Body of pancreas (tissue), 4 donors: ENCODE data around the gene TXNRD2. TPM values are rescaled to one million over a fixed set of nuclear protein-coding genes. Genes with fewer than 3 reads are reported as not detected.

Source experiments
- ATAC-seq: fragments of 150-250 bp; one replicate; pipeline ENCODE4 v1.9.1; 2016
- DNase-seq, 4 donors: peaks; one replicate each; pipeline ENCODE4 v3.0.0-alpha.2; 2019
- H3K27ac ChIP-seq, 4 donors: fragments of 200-600 bp; sonication (generic); 1 replicate in 3 of 4; 2 replicates in 1 of 4; pipeline versions ENCODE4 v1.5.1 to v1.6.1; 2016 to 2019; ENCODE audit warnings: mild to moderate bottlenecking in 1 of 4, mixed read lengths in 1 of 4, moderate library complexity in 1 of 4
- H3K27me3 ChIP-seq, 2 donors: fragments of 200-600 bp; sonication (generic); one replicate each; pipeline ENCODE4 v1.6.0; 2016; ENCODE audit warnings: mild to moderate bottlenecking in 1 of 2
- H3K36me3 ChIP-seq, 2 donors: fragments of 200-600 bp; sonication (generic); replicated peaks in 1 of 2; 2 replicates each; pipeline ENCODE4 v1.5.1; 2016; ENCODE audit warnings: low read depth in 2 of 2; ENCODE audit not compliant: insufficient read depth in 1 of 2
- H3K4me1 ChIP-seq: fragments of 200-600 bp; sonication (generic); one replicate; pipeline ENCODE4 v1.6.0; 2016
- H3K4me3 ChIP-seq, 2 donors: fragments of 200-600 bp; sonication (generic); 1 replicate in 1 of 2; 2 replicates in 1 of 2; pipeline ENCODE4 v1.5.1; 2016 to 2019
- H3K9me3 ChIP-seq, 3 donors: fragments of 200-600 bp; sonication (generic); 1 replicate in 2 of 3; 2 replicates in 1 of 3; pipeline ENCODE4 v1.5.1; 2016
- POLR2A ChIP-seq, 3 donors: fragments of 450-650 bp; IDR thresholded peaks; one replicate each; pipeline ENCODE4 v1.6.1; 2016; ENCODE audit warnings: antibody characterized with exemption in 3 of 3, mild to moderate bottlenecking in 2 of 3
- WGBS, 2 donors: methylation state at CpG; one replicate each; pipeline ENCODE4 v1.1.5; 2017; 5-methylcytosine and 5-hydroxymethylcytosine counted together
- intact Hi-C: fragments of 100-400 bp; cut with DNase I; formaldehyde crosslinking; loops from one replicate; pipeline ENCODE4 v1.15.1; 2023
- total RNA-seq, 2 donors: library from RNA; depleted of rRNA; stranded (reverse); fragments of >200 nt; gene quantifications; one replicate each; pipeline ENCODE4 v1.1.0, GENCODE V29; 2016
- TF ChIP-seq, protein P1 (sequence below), 7 experiments: fragments of 450-650 bp in 4 of 7; fragments of 200-600 bp in 3 of 7; sonication (generic) in 3 of 7; IDR thresholded peaks; one replicate each; pipeline ENCODE4 v1.5.1; 2016 to 2019; ENCODE audit warnings: antibody characterized with exemption in 7 of 7

TXNRD2 gene
- total RNA-seq, 2 donors from 2014 or later, result 22.1 to 23.6 TPM

DNA sequence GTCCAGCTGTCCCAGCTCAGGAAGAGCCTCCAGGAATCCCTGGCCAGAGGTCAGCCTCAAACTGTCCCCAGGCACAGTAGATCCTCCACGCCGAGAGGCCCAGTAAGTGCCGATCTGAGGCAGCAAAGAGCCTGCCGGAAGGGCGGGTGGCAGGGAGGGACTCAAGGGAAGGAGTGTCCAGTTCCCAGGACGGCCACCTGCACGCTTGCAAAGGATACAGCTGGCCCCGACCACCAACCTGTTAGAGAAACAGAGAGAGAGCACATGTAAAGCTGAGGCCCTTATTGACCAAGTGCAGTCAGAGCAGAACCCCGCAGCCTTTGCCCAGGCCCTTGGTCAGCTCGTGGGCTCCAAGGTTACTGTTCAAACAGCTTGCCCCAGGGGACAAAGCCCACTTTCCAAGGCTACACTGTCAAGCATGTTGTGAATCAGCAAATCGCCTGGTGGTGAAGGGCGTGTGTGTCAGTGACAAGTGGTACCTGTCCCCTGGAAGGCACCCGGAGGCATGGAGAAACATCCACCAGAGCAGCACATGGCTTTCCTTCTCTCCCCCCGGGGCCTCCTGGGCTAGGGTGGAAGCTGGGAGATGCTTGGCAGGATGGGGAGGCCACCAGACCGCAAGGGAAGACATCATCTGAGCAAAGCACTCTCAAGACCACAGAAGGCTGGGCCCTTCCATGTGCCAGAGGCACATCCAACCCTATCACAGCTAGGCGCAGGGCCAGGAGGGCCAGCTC is 42.6 kb downstream of the TXNRD2 start:
- no peaks in the 10 kb centered on the region for H3K4me1 ChIP-seq
- H3K4me3 ChIP-seq, result no peak overlapping the region
- TF ChIP-seq POLR2A (IDR thresholded peaks at IDR 0.05), result no peak
- TF ChIP-seq, protein P1, sequence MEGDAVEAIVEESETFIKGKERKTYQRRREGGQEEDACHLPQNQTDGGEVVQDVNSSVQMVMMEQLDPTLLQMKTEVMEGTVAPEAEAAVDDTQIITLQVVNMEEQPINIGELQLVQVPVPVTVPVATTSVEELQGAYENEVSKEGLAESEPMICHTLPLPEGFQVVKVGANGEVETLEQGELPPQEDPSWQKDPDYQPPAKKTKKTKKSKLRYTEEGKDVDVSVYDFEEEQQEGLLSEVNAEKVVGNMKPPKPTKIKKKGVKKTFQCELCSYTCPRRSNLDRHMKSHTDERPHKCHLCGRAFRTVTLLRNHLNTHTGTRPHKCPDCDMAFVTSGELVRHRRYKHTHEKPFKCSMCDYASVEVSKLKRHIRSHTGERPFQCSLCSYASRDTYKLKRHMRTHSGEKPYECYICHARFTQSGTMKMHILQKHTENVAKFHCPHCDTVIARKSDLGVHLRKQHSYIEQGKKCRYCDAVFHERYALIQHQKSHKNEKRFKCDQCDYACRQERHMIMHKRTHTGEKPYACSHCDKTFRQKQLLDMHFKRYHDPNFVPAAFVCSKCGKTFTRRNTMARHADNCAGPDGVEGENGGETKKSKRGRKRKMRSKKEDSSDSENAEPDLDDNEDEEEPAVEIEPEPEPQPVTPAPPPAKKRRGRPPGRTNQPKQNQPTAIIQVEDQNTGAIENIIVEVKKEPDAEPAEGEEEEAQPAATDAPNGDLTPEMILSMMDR (IDR thresholded peaks at IDR 0.05), result no peak
- H3K27me3 ChIP-seq, result no peaks in the 10 kb centered on the region
- DNase-seq, result no peak
- peaks cover 0 to 1% of the 10 kb centered on the region in 2 donors for H3K36me3 ChIP-seq
- intact Hi-C loops, result no loop called here
- ATAC-seq, result no peak
- no peaks in the 10 kb centered on the region for H3K9me3 ChIP-seq
- no peak overlapping the region for H3K27ac ChIP-seq
- WGBS, 2 donors, result 88 to 94% methylated on average over 14 to 16 of the region's 16 CpGs

DNA sequence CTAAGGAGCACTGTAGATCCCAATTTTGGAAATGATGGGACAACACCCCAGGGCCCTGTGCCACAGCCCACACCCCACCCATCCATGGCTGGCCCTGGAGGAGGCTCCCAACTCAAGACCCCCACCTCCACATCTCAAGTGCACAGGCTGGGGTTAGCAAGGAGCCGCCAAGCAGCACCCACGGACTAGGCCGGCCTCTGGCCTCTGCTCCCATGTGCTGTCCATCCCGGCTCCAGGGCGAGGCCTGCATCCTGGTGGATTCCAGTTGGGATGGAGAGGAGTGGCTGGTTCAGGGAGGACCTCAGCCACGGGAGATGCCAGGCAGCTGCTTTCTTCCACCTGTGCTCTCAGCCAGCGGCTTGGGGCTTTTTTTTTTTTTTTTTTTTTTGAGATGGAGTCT is 43.5 kb downstream of the TXNRD2 start:
- DNase-seq (no peak), ATAC-seq (no peak)
- 89 to 94% methylated on average over 2 to 7 of the region's 7 CpGs for WGBS, 2 donors
- TF ChIP-seq POLR2A (IDR thresholded peaks at IDR 0.05), result no peak
- Histone ChIP-seq H3K27ac (no peak overlapping the region), H3K4me1 (no peaks in the 10 kb centered on the region), H3K36me3 (peaks cover 0 to 1% of the 10 kb centered on the region in 2 donors), H3K4me3 (no peak overlapping the region), H3K27me3 (no peaks in the 10 kb centered on the region), H3K9me3 (no peaks in the 10 kb centered on the region)
- intact Hi-C loops, result no loop called here

DNA sequence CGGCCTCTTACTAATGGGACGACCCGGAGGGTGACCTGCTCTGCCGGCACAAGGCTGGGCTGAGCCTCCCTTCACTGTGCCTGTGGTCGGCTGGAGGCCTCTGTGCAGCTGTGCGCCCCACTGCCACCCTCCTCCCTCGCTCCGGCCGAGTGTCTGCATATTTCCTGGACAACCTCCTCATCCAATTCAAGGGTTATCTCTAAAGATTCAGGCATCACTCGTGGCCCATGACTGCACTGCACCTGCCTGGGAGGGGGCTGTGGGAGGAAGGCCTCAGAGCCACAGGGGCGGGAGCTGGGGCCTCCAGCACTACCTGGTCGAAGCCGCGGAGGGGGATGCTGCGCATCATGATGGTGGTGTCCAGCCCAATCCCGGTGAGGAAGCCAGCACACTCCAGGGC is 43.9 kb downstream of the TXNRD2 start:
- H3K36me3 ChIP-seq, result peaks cover 0 to 1% of the 10 kb centered on the region in 2 donors
- intact Hi-C loops, result no loop called here
- TF ChIP-seq, protein P1 (IDR thresholded peaks at IDR 0.05), result no peak
- no peak for TF ChIP-seq POLR2A (IDR thresholded peaks at IDR 0.05)
- H3K4me1 ChIP-seq, result no peaks in the 10 kb centered on the region
- no peak overlapping the region for H3K4me3 ChIP-seq
- ATAC-seq (no peak), DNase-seq (no peak)
- H3K27me3 ChIP-seq, result no peaks in the 10 kb centered on the region
- H3K27ac ChIP-seq, result no peak overlapping the region
- H3K9me3 ChIP-seq, result no peaks in the 10 kb centered on the region
- WGBS, 2 donors, result 89% methylated on average over 9 to 16 of the region's 16 CpGs

DNA sequence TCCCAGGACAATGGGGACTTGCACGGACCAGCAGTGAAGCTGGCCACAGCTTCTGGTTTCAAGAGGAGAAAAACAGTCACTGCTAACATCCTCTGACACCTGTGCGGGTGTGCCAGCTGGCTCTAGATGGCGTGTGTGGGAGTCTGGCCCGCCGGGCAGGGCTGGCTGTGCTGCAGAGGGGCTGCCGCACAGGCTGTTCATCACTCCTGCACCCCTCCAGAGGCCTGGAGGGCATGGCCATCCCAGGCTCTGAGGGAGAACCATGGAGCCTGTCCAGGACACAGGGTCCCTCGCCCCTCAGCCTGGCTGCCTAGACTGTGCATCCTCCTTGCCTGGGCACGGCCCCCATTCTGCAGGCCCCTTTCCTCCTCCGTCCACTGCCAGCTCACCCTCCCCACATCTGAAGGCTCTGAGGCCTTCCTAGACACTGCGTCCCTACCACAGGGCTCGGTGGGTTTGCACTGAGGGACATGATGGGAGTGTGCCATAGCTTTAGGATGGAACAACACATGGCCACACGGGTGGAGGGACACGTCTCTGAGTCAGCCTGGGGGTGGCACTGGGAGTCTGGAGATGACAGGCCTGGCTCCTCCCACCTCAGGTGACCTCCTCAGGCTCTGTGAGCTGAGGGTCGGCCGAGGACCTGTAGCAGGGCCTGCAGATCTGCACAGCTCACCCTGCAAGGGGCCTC is 44.8 kb downstream of the TXNRD2 start:
- DNase-seq, result no peak
- no peak overlapping the region for H3K4me3 ChIP-seq
- no peak for ATAC-seq
- no peaks in the 10 kb centered on the region for H3K27me3 ChIP-seq
- no peaks in the 10 kb centered on the region for H3K4me1 ChIP-seq
- 83 to 90% methylated on average over 4 to 15 of the region's 15 CpGs for WGBS, 2 donors
- peaks cover 0 to 1% of the 10 kb centered on the region in 2 donors for H3K36me3 ChIP-seq
- TF ChIP-seq, protein P1 (IDR thresholded peaks at IDR 0.05), result no peak
- no peak for TF ChIP-seq POLR2A (IDR thresholded peaks at IDR 0.05)
- H3K27ac ChIP-seq, result no peak overlapping the region
- H3K9me3 ChIP-seq, result no peaks in the 10 kb centered on the region
- intact Hi-C loops, result no loop called here

DNA sequence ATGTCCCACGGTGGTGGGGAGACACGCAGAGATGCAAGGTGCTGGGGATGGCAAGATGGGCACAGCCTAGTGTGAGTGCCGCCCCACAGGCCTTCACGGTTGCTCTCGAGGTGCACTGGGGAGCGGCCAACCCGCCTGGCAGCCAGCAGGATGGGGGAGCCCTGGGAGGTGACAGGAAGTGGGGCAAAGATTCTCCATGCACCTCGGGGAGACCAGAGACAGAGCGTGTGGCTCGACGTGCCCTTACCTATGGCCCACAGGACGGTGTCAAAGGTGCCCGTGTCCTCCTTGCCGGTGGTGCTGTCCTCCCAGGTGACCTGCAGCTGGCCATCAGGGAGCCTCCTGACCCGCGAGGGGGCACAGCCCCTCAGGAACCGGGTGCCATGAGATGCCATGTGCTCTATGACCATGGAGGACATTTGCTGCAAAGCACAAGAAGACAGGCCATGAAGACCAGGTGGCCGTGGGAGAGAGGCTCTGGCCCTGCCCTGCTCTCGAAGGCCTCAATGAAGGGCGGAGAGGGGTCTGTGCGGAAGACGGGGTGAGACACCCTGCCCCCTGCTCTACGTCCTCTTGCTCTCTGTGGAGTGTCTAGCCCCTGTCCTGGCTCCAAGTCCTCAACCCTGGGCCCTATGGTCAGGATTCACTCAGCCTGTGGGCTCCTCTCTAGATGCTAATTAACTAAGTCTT is 46.3 kb downstream of the TXNRD2 start:
- no peaks in the 10 kb centered on the region for H3K27me3 ChIP-seq

More for the DNA sequence above, 46.3 kb downstream of the TXNRD2 start:
- DNase-seq, result no peak
- TF ChIP-seq, protein P1 (IDR thresholded peaks at IDR 0.05), result no peak
- TF ChIP-seq POLR2A (IDR thresholded peaks at IDR 0.05), result no peak
- 94 to 95% methylated on average over 9 to 19 of the region's 23 CpGs for WGBS, 2 donors
- ATAC-seq, result no peak
- H3K4me1 ChIP-seq, result no peaks in the 10 kb centered on the region
- H3K36me3 ChIP-seq, result peaks cover 0 to 1% of the 10 kb centered on the region in 2 donors
- no peak overlapping the region for H3K4me3 ChIP-seq
- H3K9me3 ChIP-seq, result no peaks in the 10 kb centered on the region
- no peak overlapping the region for H3K27ac ChIP-seq
- intact Hi-C loops, result no loop called here
